HEK293T (cell line): Measurements from ENCODE around the gene CAPZB.

Experiments
- CTCF ChIA-PET: fragments of 350-600 bp; formaldehyde crosslinking; extraction: SDS; loops from one replicate; lab custom pipeline; 2021; ENCODE audit warnings: antibody characterized with exemption, inconsistent platforms; lab: Yijun Ruan, JAX
- POLR2A ChIA-PET: fragments of 350-600 bp; formaldehyde crosslinking; extraction: SDS; loops from one replicate; lab custom pipeline; 2020; ENCODE audit warnings: antibody characterized with exemption, inconsistent platforms; lab: Yijun Ruan, JAX
- DNase-seq: peaks from one replicate; pipeline ENCODE4 v3.0.0; 2012; ENCODE audit warnings: mixed read lengths; ENCODE audit errors: extremely low spot score
- ARNT ChIP-seq: fragments of 450-650 bp; IDR thresholded peaks from 2 replicates; pipeline ENCODE4 v1.6.1; 2017; ENCODE audit warnings: mild to moderate bottlenecking
- BHLHE40 ChIP-seq: fragments of 450-650 bp; IDR thresholded peaks from 2 replicates; pipeline ENCODE4 v1.6.1; 2016; ENCODE audit warnings: mild to moderate bottlenecking, moderate library complexity, borderline replicate concordance
- CTBP1 ChIP-seq: fragments of 450-650 bp; IDR thresholded peaks from 2 replicates; pipeline ENCODE4 v1.6.1; 2016; ENCODE audit warnings: borderline replicate concordance
- ELF4 ChIP-seq: fragments of 450-650 bp; IDR thresholded peaks from 2 replicates; pipeline ENCODE4 v1.6.1; 2017; ENCODE audit warnings: antibody characterized with exemption
- FOXA1 ChIP-seq: fragments of 450-650 bp; IDR thresholded peaks from 2 replicates; pipeline ENCODE4 v1.6.1; 2016; ENCODE audit warnings: mild to moderate bottlenecking
- FOXK2 ChIP-seq: fragments of 450-650 bp; IDR thresholded peaks from 2 replicates; pipeline ENCODE4 v1.6.1; 2016; ENCODE audit warnings: mild to moderate bottlenecking
- FOXM1 ChIP-seq: fragments of 450-650 bp; IDR thresholded peaks from 2 replicates; pipeline ENCODE4 v1.6.1; 2017; ENCODE audit warnings: mild to moderate bottlenecking, borderline replicate concordance
- HDGF ChIP-seq: fragments of 450-650 bp; IDR thresholded peaks from 2 replicates; pipeline ENCODE4 v1.6.1; 2017; ENCODE audit warnings: antibody characterized with exemption, borderline replicate concordance
- L3MBTL2 ChIP-seq: fragments of 450-650 bp; conservative IDR thresholded peaks from 2 replicates; pipeline ENCODE4 v1.6.1; 2016; ENCODE audit warnings: mild to moderate bottlenecking
- LEF1 ChIP-seq: fragments of 450-650 bp; IDR thresholded peaks from 2 replicates; pipeline ENCODE4 v1.6.1; 2017; ENCODE audit warnings: mild to moderate bottlenecking, borderline replicate concordance
- NFRKB ChIP-seq: fragments of 450-650 bp; IDR thresholded peaks from 2 replicates; pipeline ENCODE4 v1.6.1; 2016; ENCODE audit warnings: mild to moderate bottlenecking, moderate library complexity
- PKNOX1 ChIP-seq: fragments of 450-650 bp; IDR thresholded peaks from 2 replicates; pipeline ENCODE4 v1.6.1; 2016
- SP1 ChIP-seq: fragments of 450-650 bp; IDR thresholded peaks from 2 replicates; pipeline ENCODE4 v1.6.1; 2017
- SUZ12 ChIP-seq: fragments of 450-650 bp; IDR thresholded peaks from 2 replicates; pipeline ENCODE4 v1.6.1; 2016; ENCODE audit warnings: mild to moderate bottlenecking
- TARDBP ChIP-seq: fragments of 450-650 bp; IDR thresholded peaks from 2 replicates; pipeline ENCODE4 v1.6.1; 2016
- ZNF384 ChIP-seq: fragments of 450-650 bp; IDR thresholded peaks from 2 replicates; pipeline ENCODE4 v1.6.1; 2016

The CAPZB gene

GRCh38 chr1:19361611-19362147 lies 123.7 kb downstream of the CAPZB start:
- no peak for DNase-seq
- CTCF ChIA-PET = interaction anchor here (1.5 kb wide), 1 partner anchor 300 kb away, joined by 13 read pairs; no protein-coding TSS in a partner anchor
- TF ChIP-seq ARNT (no peak), TARDBP (no peak), SUZ12 (no peak), ELF4 (no peak), FOXM1 (no peak), LEF1 (no peak), L3MBTL2 (no peak), ZNF384 (no peak), CTBP1 (no peak), FOXA1 (no peak), PKNOX1 (no peak), FOXK2 (no peak), BHLHE40 (no peak), HDGF (no peak), SP1 (no peak), NFRKB (no peak)
- POLR2A ChIA-PET = no interaction called here

GRCh38 chr1:19360843-19361610 lies 124.3 kb downstream of the CAPZB start:
- DNase-seq = no peak
- CTCF ChIA-PET = no interaction called here
- TF ChIP-seq FOXA1 = no peak
- POLR2A ChIA-PET = no interaction called here

- ChIA-PET CTCF (no interaction called here), POLR2A (no interaction called here)
- no peak for TF ChIP-seq SP1
- TF ChIP-seq ZNF384 = no peak
- TF ChIP-seq ELF4 = no peak
- no peak for TF ChIP-seq LEF1
- no peak for TF ChIP-seq NFRKB
- TF ChIP-seq FOXM1 = no peak
- no peak for TF ChIP-seq L3MBTL2
- no peak for TF ChIP-seq TARDBP
- no peak for TF ChIP-seq CTBP1
- no peak for TF ChIP-seq BHLHE40
- TF ChIP-seq ARNT = no peak
- no peak for TF ChIP-seq FOXA1
- no peak for TF ChIP-seq HDGF
- no peak for DNase-seq
Observed at GRCh38 chr1:19360432-19360831, 124.9 kb downstream of the CAPZB start.

GRCh38 chr1:19360016-19360415 lies 125.3 kb downstream of the CAPZB start:
- DNase-seq = no peak
- POLR2A ChIA-PET = no interaction called here
- CTCF ChIA-PET = no interaction called here
- TF ChIP-seq LEF1 (no peak), HDGF (no peak), L3MBTL2 (no peak), TARDBP (no peak), ELF4 (no peak), NFRKB (no peak), SUZ12 (no peak)

GRCh38 chr1:19359357-19359756 lies 126.0 kb downstream of the CAPZB start:
- TF ChIP-seq FOXA1 (no peak), ARNT (no peak), TARDBP (no peak), NFRKB (no peak), FOXK2 (no peak), FOXM1 (no peak), CTBP1 (no peak), BHLHE40 (no peak), ZNF384 (no peak), SP1 (no peak), LEF1 (no peak)
- DNase-seq = no peak
- ChIA-PET CTCF (no interaction called here), POLR2A (no interaction called here)

- TF ChIP-seq FOXK2 (no peak), CTBP1 (no peak), HDGF (no peak), PKNOX1 (no peak), SUZ12 (no peak)
- CTCF ChIA-PET = no interaction called here
- POLR2A ChIA-PET = no interaction called here
- no peak for DNase-seq
Observed at GRCh38 chr1:19358710-19359109, 126.6 kb downstream of the CAPZB start.

- CTCF ChIA-PET = no interaction called here
- POLR2A ChIA-PET = no interaction called here
- TF ChIP-seq ARNT (no peak), PKNOX1 (no peak), FOXA1 (no peak), L3MBTL2 (no peak), CTBP1 (no peak), FOXM1 (no peak), HDGF (no peak), ELF4 (no peak), LEF1 (no peak), SP1 (no peak), SUZ12 (no peak), ZNF384 (no peak), TARDBP (no peak)
- no peak for DNase-seq
Observed at GRCh38 chr1:19357299-19357986, 127.9 kb downstream of the CAPZB start.
